Sigmoid colon (tissue), 7 donors: ENCODE measurements around the gene SNRPD3. TPM values are rescaled to one million over a fixed set of nuclear protein-coding genes. Genes with fewer than 3 reads are reported as not detected.

Experiments
- DNase-seq: peaks from one replicate; pipeline ENCODE4 v3.0.0-alpha.2; 2019
- H3K27ac ChIP-seq, 4 donors: fragments of 200-600 bp; sonication (generic); one replicate each; pipeline ENCODE4 v1.5.1; 2016 to 2019; ENCODE audit warnings: mild to moderate bottlenecking in 1 of 4
- H3K27me3 ChIP-seq, 3 donors: fragments of 200-600 bp; sonication (generic); one replicate each; pipeline ENCODE4 v1.5.1; 2019; ENCODE audit warnings: mild to moderate bottlenecking in 1 of 3
- H3K36me3 ChIP-seq, 4 donors: fragments of 200-600 bp; sonication (generic); one replicate each; pipeline ENCODE4 v1.5.1; 2016 to 2019
- H3K4me1 ChIP-seq, 4 donors: fragments of 200-600 bp; sonication (generic); one replicate each; pipeline ENCODE4 v1.5.1; 2017 to 2019
- H3K4me3 ChIP-seq, 4 donors: fragments of 200-600 bp; sonication (generic); one replicate each; pipeline ENCODE4 v1.5.1; 2017 to 2019; ENCODE audit warnings: mild to moderate bottlenecking in 2 of 4, moderate library complexity in 1 of 4
- H3K9me3 ChIP-seq, 4 donors: fragments of 200-600 bp in 3 of 4; sonication (generic) in 3 of 4; one replicate each; pipeline versions ENCODE4 v1.5.1 to v1.6.1; 2013 to 2019
- EP300 ChIP-seq, 4 donors: sonication (generic); formaldehyde crosslinking; IDR thresholded peaks; one replicate each; pipeline ENCODE4 v1.6.1; 2017; ENCODE audit warnings: antibody characterized with exemption in 4 of 4
- POLR2A ChIP-seq, 2 donors: fragments of 450-650 bp; IDR thresholded peaks; one replicate each; pipeline ENCODE4 v1.6.1; 2016; ENCODE audit warnings: antibody characterized with exemption in 2 of 2, mild to moderate bottlenecking in 2 of 2, moderate library complexity in 2 of 2
- POLR2AphosphoS5 ChIP-seq, 4 donors: sonication (generic); formaldehyde crosslinking; IDR thresholded peaks; one replicate each; pipeline ENCODE4 v1.6.1; 2017; ENCODE audit warnings: antibody characterized with exemption in 4 of 4
- WGBS, 2 donors: extraction: QIAGEN DNeasy Blood & Tissue Kit; methylation state at CpG; one replicate each; pipeline ENCODE4 v1.1.7; 2013; 5-methylcytosine and 5-hydroxymethylcytosine counted together
- intact Hi-C: fragments of 100-400 bp; cut with DNase I; formaldehyde crosslinking; loops from one replicate; pipeline ENCODE4 v1.15.1; 2023
- polyA plus RNA-seq, 3 donors: library from polyadenylated mRNA; stranded (reverse); fragments of 200-250 nt; gene quantifications; one replicate each; pipeline ENCODE4 v1.2.3, GENCODE V29; 2013
- total RNA-seq, 4 donors: library from RNA; depleted of rRNA; stranded (reverse); fragments of >200 nt; gene quantifications; one replicate each; pipeline ENCODE4 v1.1.0, GENCODE V29; 2016
- TF ChIP-seq, protein P1 (sequence below), 4 experiments: fragments of 450-650 bp in 3 of 4; fragments of 200-600 bp in 1 of 4; IDR thresholded peaks; one replicate each; pipeline ENCODE4 v1.5.1; 2016 to 2019; ENCODE audit warnings: antibody characterized with exemption in 4 of 4, mild to moderate bottlenecking in 3 of 4, moderate library complexity in 2 of 4
- donor health status: healthy with polysubstance abuse.
- donor health status: Bipolar disorder and iron deficiency.
- donor health status: healthy.

The SNRPD3 gene
- total and polyA plus RNA-seq, 7 donors: 104 to 159 (median 140) TPM

DNA sequence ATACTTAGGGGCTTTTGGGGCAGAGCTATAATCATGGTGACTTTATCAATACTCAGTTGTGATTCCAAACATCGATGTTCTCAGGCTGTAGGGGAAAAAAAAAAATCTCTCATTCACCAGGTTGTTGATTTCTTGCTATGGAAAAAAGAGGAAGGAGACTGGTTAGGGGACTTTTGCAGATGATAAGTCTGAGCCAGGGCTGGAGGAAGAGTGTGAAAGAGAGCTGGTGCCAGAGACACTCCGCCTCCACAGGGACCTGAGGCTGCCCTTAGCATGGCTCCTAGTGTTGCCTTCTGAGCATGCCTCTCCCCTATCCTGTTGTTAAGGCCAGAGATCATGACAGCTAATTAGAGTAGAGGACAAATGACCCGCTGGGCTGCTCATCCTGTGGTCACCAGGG is 43.8 kb upstream of the SNRPD3 start:
- no peaks in the 10 kb centered on the region for H3K9me3 ChIP-seq
- no peak overlapping the region for H3K4me3 ChIP-seq
- peaks cover 0 to 18% (median 11%) of the 10 kb centered on the region in 4 donors for H3K4me1 ChIP-seq
- DNase-seq: no peak
- no peaks in the 10 kb centered on the region for H3K36me3 ChIP-seq
- no peak overlapping the region for H3K27ac ChIP-seq
- TF ChIP-seq, protein P1, sequence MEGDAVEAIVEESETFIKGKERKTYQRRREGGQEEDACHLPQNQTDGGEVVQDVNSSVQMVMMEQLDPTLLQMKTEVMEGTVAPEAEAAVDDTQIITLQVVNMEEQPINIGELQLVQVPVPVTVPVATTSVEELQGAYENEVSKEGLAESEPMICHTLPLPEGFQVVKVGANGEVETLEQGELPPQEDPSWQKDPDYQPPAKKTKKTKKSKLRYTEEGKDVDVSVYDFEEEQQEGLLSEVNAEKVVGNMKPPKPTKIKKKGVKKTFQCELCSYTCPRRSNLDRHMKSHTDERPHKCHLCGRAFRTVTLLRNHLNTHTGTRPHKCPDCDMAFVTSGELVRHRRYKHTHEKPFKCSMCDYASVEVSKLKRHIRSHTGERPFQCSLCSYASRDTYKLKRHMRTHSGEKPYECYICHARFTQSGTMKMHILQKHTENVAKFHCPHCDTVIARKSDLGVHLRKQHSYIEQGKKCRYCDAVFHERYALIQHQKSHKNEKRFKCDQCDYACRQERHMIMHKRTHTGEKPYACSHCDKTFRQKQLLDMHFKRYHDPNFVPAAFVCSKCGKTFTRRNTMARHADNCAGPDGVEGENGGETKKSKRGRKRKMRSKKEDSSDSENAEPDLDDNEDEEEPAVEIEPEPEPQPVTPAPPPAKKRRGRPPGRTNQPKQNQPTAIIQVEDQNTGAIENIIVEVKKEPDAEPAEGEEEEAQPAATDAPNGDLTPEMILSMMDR (IDR thresholded peaks at IDR 0.05): no peak
- TF ChIP-seq EP300 (IDR thresholded peaks at IDR 0.05) (no peak), POLR2A (IDR thresholded peaks at IDR 0.05) (no peak)
- WGBS, 2 donors: 51 to 62% methylated on average over 3 of the region's 3 CpGs
- no peaks in the 10 kb centered on the region for H3K27me3 ChIP-seq
- intact Hi-C loops: no loop called here

DNA sequence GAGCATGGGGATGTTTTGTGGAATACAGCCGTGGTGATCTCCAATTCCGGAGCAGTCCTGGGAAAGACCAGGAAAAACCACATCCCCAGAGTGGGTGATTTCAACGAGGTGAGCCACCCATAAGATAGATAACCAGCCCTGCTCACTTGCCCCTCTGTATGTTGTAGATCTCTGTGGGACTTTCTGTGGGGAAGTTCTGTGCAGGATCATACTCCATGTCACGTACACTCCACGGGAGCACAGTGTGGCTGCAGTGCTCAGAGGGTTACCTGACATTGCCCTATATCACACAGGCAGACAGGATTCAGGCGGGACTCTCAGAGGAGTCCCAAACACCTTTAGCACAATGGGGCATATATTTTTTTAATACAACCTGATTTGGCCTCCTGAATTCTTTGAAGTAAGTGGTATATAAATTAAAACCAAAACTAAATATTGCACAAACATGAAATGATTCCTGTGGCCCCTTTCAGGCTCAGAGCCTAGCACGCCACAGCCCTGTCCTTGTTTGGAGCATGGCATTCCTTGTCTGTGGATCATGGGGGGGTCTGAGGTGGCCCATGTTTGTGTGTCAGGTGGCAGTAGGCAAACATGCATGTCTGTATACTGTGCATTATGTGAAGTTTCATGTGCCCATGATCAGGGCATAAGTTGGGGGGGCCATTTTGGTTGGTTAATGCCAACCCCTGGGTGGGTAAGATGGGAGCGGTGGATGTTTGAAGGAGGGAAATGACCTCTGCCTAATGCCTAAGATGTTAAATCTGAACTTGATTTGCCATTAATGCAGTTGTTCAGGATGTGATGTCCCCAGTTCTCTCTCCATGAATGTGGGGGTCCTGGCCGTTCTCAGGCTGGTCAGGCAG is 42.2 kb upstream of the SNRPD3 start:
- Histone ChIP-seq H3K4me3 (no peak overlapping the region), H3K9me3 (no peaks in the 10 kb centered on the region), H3K27ac (no peak overlapping the region), H3K27me3 (no peaks in the 10 kb centered on the region), H3K36me3 (no peaks in the 10 kb centered on the region), H3K4me1 (peaks cover 0 to 18% (median 11%) of the 10 kb centered on the region in 4 donors)
- 84 to 90% methylated on average over 9 of the region's 9 CpGs for WGBS, 2 donors
- TF ChIP-seq EP300 (IDR thresholded peaks at IDR 0.05) (no peak), POLR2A (IDR thresholded peaks at IDR 0.05) (no peak), POLR2AphosphoS5 (IDR thresholded peaks at IDR 0.05) (no peak)
- TF ChIP-seq, protein P1 (IDR thresholded peaks at IDR 0.05): no peak
- DNase-seq: no peak
- intact Hi-C loops: no loop called here

DNA sequence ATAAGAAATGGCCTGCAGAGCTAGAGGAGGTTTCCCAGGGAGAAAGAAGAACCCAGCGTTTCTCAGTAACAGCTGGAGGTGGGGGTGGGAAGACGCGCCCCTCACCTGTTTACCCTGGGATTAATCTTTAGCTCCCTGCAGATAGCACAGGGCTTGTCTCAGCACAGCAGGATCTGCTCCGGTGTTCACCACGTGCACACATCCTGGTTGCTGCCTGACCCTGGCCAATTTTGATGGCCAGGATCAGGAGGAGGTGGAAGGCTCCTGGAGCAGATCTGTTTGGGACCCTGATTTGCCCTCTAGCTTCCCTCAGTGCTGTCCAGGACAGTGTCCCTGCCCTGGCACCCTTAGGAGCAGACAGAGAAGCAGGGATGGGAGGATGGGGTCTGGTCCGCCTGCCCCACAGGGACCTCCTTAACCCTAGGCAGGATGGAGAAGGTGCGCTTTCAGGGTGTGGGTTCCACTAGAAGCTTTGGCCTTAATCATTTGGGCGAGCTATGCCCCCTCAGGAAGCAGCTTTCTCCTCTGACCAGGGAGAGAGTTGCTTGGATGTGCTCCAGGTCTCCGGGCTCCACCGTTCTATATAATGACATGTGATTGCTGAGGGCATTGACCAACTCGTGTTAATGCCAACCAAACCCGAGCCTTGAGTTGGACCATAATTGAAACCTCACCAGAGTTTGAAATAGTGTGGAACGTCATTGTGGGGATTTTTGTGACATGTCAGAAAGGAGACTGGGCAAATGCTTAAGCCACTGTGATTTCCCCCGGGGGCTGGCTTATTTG is 41.4 kb upstream of the SNRPD3 start:
- intact Hi-C loops: no loop called here
- H3K36me3 ChIP-seq: no peaks in the 10 kb centered on the region
- H3K27ac ChIP-seq: no peak overlapping the region
- peaks cover 0 to 18% (median 11%) of the 10 kb centered on the region in 4 donors for H3K4me1 ChIP-seq
- no peak overlapping the region for H3K4me3 ChIP-seq
- 28 to 69% methylated on average over 14 of the region's 14 CpGs for WGBS, 2 donors
- H3K9me3 ChIP-seq: no peaks in the 10 kb centered on the region
- no peaks in the 10 kb centered on the region for H3K27me3 ChIP-seq
- DNase-seq: no peak
- TF ChIP-seq, protein P1 (IDR thresholded peaks at IDR 0.05): no peak
- TF ChIP-seq POLR2A (IDR thresholded peaks at IDR 0.05) (no peak), POLR2AphosphoS5 (IDR thresholded peaks at IDR 0.05) (no peak), EP300 (IDR thresholded peaks at IDR 0.05) (no peak)

DNA sequence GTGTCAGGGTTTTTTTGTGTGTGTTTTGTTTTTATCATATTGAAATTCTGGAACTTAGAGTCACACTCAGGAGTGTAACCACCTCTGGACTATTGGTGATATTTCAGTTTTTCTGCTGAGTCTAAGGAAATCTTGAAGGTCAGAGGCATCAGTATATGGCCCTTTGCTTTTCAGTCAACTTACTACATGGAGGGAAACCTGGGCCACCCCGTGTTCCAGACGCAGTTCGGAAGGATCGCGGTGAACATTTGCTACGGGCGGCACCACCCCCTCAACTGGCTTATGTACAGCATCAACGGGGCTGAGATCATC is 40.8 kb upstream of the SNRPD3 start:
- no peak for TF ChIP-seq POLR2A (IDR thresholded peaks at IDR 0.05)
- no peak for TF ChIP-seq POLR2AphosphoS5 (IDR thresholded peaks at IDR 0.05)
- no peak for TF ChIP-seq EP300 (IDR thresholded peaks at IDR 0.05)
- TF ChIP-seq, protein P1 (IDR thresholded peaks at IDR 0.05): no peak
- H3K4me3 ChIP-seq: no peak overlapping the region
- H3K9me3 ChIP-seq: no peaks in the 10 kb centered on the region
- H3K4me1 ChIP-seq: peaks cover 0 to 18% (median 11%) of the 10 kb centered on the region in 4 donors
- no peak overlapping the region for H3K27ac ChIP-seq
- no peaks in the 10 kb centered on the region for H3K36me3 ChIP-seq
- no peak for DNase-seq
- intact Hi-C loops: no loop called here
- no peaks in the 10 kb centered on the region for H3K27me3 ChIP-seq
- 92% methylated on average over 8 of the region's 8 CpGs for WGBS, 2 donors
